Rectal smooth muscle tissue (tissue), 1 donor: ENCODE results near the gene SLC36A3.

Source experiments
- H3K27ac ChIP-seq: one replicate; pipeline ENCODE4 v1.7.0; 2013; ENCODE audit warnings: low read depth, low read length, inconsistent platforms
- H3K27me3 ChIP-seq: one replicate; pipeline ENCODE4 v1.7.0; 2013; ENCODE audit warnings: low read length; ENCODE audit not compliant: control insufficient read depth, insufficient read depth
- H3K36me3 ChIP-seq: one replicate; pipeline ENCODE4 v1.7.0; 2013; ENCODE audit warnings: low read length; ENCODE audit not compliant: control insufficient read depth, insufficient read depth
- H3K4me1 ChIP-seq: one replicate; pipeline ENCODE4 v1.7.0; 2013; ENCODE audit warnings: low read length; ENCODE audit not compliant: control insufficient read depth, insufficient read depth
- H3K4me3 ChIP-seq: one replicate; pipeline ENCODE4 v1.7.0; 2013; ENCODE audit warnings: low read length
- H3K9ac ChIP-seq: one replicate; pipeline ENCODE4 v1.7.0; 2013; ENCODE audit warnings: low read length

Gene SLC36A3

GRCh38 chr5:151295791-151296477, 7.6 kb downstream of the SLC36A3 start:
- no peak overlapping the region for H3K9ac ChIP-seq
- no peak overlapping the region for H3K4me3 ChIP-seq
- no peaks in the 10 kb centered on the region for H3K36me3 ChIP-seq
- no peak overlapping the region for H3K27ac ChIP-seq
- H3K4me1 ChIP-seq, result no peaks in the 10 kb centered on the region
- H3K27me3 ChIP-seq, result no peaks in the 10 kb centered on the region

- Histone ChIP-seq H3K27ac (no peak overlapping the region), H3K36me3 (no peaks in the 10 kb centered on the region), H3K27me3 (no peaks in the 10 kb centered on the region), H3K4me1 (no peaks in the 10 kb centered on the region), H3K9ac (no peak overlapping the region), H3K4me3 (no peak overlapping the region)
Observed at GRCh38 chr5:151295138-151295537, 8.4 kb downstream of the SLC36A3 start.

- H3K36me3 ChIP-seq, result no peaks in the 10 kb centered on the region
- H3K4me1 ChIP-seq, result no peaks in the 10 kb centered on the region
- H3K27ac ChIP-seq, result no peak overlapping the region
- H3K4me3 ChIP-seq, result no peak overlapping the region
- no peak overlapping the region for H3K9ac ChIP-seq
- no peaks in the 10 kb centered on the region for H3K27me3 ChIP-seq
Observed at GRCh38 chr5:151293624-151294023, 9.9 kb downstream of the SLC36A3 start.

DNA sequence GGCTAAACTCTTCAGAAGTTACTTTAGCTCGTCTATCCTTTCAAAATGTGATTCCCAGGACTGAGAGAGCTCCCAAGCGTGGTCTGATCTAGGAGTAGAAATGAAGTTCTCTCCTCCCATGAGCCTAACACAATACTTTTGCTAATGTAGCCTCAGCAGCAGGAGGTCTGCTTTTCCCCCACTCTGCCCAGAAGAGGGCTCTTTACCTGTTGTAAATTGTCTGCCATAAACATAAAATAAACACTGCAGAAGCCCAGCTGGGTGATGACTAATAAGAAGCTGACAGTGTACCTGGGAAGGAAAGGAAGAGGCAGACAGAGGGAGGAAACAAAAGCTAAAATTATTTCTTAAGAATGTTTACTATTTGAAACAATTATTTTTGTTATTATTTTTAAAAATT, 15.4 kb downstream of the SLC36A3 start:
- Histone ChIP-seq H3K36me3 (no peaks in the 10 kb centered on the region), H3K9ac (no peak overlapping the region), H3K4me3 (no peak overlapping the region), H3K27ac (no peak overlapping the region), H3K27me3 (no peaks in the 10 kb centered on the region), H3K4me1 (no peaks in the 10 kb centered on the region)

DNA sequence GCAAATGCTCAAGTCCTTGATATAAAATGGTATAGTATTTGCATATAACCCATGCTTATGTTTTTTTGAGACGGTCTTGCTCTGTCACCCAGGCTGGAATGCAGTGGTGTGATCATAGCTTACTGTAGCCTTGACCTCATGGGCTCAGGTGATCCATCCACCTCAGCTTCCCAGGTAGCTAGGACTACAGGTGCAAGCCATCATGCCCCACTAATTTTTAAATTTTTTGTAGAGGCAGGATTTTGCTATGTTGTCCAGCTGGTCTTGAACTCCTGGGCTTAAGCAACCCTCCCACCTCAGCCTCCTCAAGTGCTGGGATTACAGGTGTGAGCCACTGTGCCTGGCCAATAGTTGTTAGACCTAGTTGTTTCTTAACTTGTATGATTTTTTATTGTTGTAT, 17.3 kb downstream of the SLC36A3 start:
- Histone ChIP-seq H3K4me1 (no peaks in the 10 kb centered on the region), H3K27ac (no peak overlapping the region), H3K9ac (no peak overlapping the region), H3K4me3 (no peak overlapping the region), H3K27me3 (no peaks in the 10 kb centered on the region), H3K36me3 (no peaks in the 10 kb centered on the region)

DNA sequence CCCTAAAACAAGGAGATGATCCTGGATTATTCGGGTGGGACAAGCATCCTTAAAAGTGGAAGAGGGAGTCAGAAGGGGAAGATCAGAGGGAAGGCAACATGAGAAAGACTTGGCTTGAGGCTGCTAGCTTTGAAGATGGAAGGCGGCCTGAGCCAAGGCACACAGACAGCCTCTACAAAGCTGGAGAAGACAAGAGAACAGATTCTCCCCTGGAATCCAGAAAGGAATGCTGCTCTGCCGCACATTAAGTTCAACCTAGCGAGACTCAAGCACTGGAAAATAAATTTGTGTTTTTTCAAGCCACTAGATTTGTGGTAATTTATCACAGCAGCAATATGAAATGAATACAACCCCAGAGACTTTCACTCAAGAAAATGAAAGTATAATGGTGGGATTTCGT, 17.9 kb downstream of the SLC36A3 start:
- H3K4me3 ChIP-seq, result no peak overlapping the region
- H3K27me3 ChIP-seq, result no peaks in the 10 kb centered on the region
- H3K27ac ChIP-seq, result no peak overlapping the region
- H3K9ac ChIP-seq, result no peak overlapping the region
- no peaks in the 10 kb centered on the region for H3K36me3 ChIP-seq
- no peaks in the 10 kb centered on the region for H3K4me1 ChIP-seq

DNA sequence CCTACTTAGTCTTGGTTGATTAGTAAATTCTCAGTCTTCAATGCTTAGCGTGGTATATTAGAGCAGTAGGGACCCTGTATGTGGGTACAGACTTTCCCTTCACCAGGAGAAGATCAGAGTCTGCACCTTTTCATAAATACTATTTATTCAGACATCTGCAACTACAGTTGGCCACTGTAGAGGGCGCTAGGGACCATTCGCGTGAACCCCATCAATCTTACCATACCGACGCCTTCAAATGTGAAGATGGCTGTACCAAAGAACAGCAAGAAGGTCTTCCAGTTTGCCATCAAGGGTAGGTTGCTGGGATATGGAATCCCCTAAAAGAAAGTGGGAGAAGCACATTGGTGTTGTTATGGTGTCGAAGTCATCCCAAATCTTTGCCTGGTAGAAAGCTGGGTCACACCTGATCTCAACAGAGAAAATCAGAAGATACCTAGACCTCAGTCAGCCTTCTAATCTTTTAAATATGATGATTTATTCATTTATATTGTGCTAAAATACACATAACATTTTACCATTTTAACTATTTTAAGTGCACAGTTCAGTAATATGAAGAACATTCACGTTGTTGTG, 19.1 kb downstream of the SLC36A3 start:
- H3K4me3 ChIP-seq, result no peak overlapping the region
- H3K27me3 ChIP-seq, result no peaks in the 10 kb centered on the region
- no peak overlapping the region for H3K9ac ChIP-seq
- no peaks in the 10 kb centered on the region for H3K36me3 ChIP-seq
- H3K4me1 ChIP-seq, result no peaks in the 10 kb centered on the region
- H3K27ac ChIP-seq, result no peak overlapping the region

- Histone ChIP-seq H3K27me3 (no peaks in the 10 kb centered on the region), H3K4me1 (no peaks in the 10 kb centered on the region), H3K4me3 (no peak overlapping the region), H3K36me3 (no peaks in the 10 kb centered on the region), H3K27ac (no peak overlapping the region), H3K9ac (no peak overlapping the region)
Observed at GRCh38 chr5:151283120-151283825, 20.3 kb downstream of the SLC36A3 start.

DNA sequence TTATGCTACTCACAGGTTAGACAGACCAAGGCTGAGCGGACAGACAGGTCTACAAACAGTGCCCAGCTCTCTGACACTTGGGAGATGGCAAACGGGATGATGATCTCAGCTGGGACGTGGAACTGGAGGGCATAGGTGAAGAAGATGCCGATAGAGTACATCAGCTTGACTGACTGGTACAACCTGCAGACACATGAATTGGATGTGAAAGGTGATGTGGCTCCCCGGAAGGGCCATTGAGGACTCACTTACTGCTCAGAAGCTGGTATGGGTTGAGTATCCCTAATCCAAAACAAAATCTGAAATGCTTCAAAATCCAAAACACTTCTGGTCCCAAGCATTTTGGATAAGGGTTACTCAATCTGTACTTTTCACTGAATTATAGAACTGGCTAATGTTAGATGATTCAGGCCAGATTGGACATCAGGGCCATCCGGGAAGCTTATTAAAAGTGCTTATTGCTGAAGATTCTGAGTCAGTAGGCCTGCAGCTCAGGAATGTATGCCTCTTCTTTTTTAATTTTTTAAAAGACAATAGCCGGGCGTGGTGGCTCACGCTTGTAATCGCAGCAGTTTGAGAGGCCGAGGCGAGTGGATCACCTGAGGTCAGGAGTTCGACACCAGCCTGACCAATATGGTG, 22.4 kb downstream of the SLC36A3 start:
- Histone ChIP-seq H3K27ac (no peak overlapping the region), H3K4me1 (no peaks in the 10 kb centered on the region), H3K27me3 (no peaks in the 10 kb centered on the region), H3K36me3 (no peaks in the 10 kb centered on the region), H3K9ac (no peak overlapping the region), H3K4me3 (no peak overlapping the region)

DNA sequence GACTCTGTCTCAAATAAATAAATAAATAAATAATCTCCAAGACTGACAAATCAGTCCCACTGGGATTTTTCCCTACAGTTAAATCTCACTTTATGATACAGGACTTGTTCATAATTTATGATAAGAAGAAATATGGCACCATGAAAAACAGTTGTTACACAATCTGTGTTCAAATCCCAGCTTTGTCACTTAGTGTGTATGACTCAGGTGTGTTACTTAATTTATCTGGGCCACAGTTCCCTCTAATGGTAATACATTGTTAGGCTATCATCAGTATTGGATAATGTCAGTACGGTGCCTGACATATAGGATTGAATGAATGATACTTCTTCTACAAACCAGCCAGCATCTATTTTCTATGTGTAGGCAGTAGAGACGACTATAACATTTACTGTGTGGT, 23.1 kb downstream of the SLC36A3 start:
- H3K9ac ChIP-seq, result no peak overlapping the region
- H3K27ac ChIP-seq, result no peak overlapping the region
- H3K4me1 ChIP-seq, result no peaks in the 10 kb centered on the region
- H3K4me3 ChIP-seq, result no peak overlapping the region
- H3K27me3 ChIP-seq, result no peaks in the 10 kb centered on the region
- H3K36me3 ChIP-seq, result no peaks in the 10 kb centered on the region

DNA sequence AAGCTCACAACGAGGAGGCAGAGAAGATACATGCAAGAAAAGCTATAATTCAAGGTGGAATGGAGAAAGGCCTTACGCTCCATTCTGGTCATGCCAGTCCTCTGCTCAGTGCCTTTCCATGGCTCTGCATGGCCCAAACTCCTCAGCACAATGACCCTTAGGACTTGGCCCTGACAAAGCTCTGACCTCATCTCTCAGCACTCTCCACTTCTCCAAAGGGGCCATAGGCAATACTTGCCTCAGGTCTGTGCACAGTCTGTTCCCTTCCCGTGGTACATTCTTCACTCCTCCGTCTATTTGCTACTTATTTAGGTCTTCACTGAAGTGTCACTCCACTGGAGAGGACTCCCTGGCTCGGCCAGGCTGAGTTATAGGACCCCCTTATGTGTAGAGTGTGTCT, 24.7 kb downstream of the SLC36A3 start:
- no peak overlapping the region for H3K9ac ChIP-seq
- no peak overlapping the region for H3K4me3 ChIP-seq
- no peaks in the 10 kb centered on the region for H3K36me3 ChIP-seq
- H3K27me3 ChIP-seq, result no peaks in the 10 kb centered on the region
- no peak overlapping the region for H3K27ac ChIP-seq
- no peaks in the 10 kb centered on the region for H3K4me1 ChIP-seq

- no peaks in the 10 kb centered on the region for H3K36me3 ChIP-seq
- H3K9ac ChIP-seq, result no peak overlapping the region
- no peak overlapping the region for H3K27ac ChIP-seq
- no peaks in the 10 kb centered on the region for H3K4me1 ChIP-seq
- no peak overlapping the region for H3K4me3 ChIP-seq
- no peaks in the 10 kb centered on the region for H3K27me3 ChIP-seq
Observed at GRCh38 chr5:151275803-151276202, 27.8 kb downstream of the SLC36A3 start.
